Prostate gland (tissue), 2 donors: ENCODE measurements around the gene HOXC12. TPM values are rescaled to one million over a fixed set of nuclear protein-coding genes. Genes with fewer than 3 reads are reported as not detected.

Experiments
- DNase-seq: peaks from one replicate; pipeline ENCODE4 v3.0.0-alpha.2; 2019; ENCODE audit warnings: low spot score
- H3K27ac ChIP-seq, 2 donors: fragments of 200-600 bp; sonication (generic); 2 replicates each; pipeline ENCODE4 v1.5.1; 2017 to 2019
- H3K27me3 ChIP-seq: fragments of 200-600 bp; sonication (generic); replicated peaks from 2 replicates; pipeline ENCODE4 v1.5.1; 2019; ENCODE audit not compliant: insufficient read depth
- H3K36me3 ChIP-seq, 2 donors: fragments of 200-600 bp; sonication (generic); 1 replicate in 1 of 2; 2 replicates in 1 of 2; pipeline versions ENCODE4 v1.5.1 to v1.8.1; 2017 to 2019
- H3K4me1 ChIP-seq: fragments of 200-600 bp; sonication (generic); replicated peaks from 2 replicates; pipeline ENCODE4 v1.5.1; 2019
- H3K4me3 ChIP-seq, 2 donors: fragments of 200-600 bp; sonication (generic); 2 replicates each; pipeline ENCODE4 v1.5.1; 2017 to 2019
- H3K9me3 ChIP-seq: fragments of 200-600 bp; sonication (generic); 2 replicates; pipeline ENCODE4 v1.5.1; 2017
- POLR2A ChIP-seq: fragments of 450-650 bp; IDR thresholded peaks from one replicate; pipeline ENCODE4 v1.6.1; 2016; ENCODE audit warnings: antibody characterized with exemption, mild to moderate bottlenecking
- POLR2AphosphoS5 ChIP-seq: sonication (generic); formaldehyde crosslinking; IDR thresholded peaks from one replicate; pipeline ENCODE4 v1.6.1; 2017; ENCODE audit warnings: antibody characterized with exemption
- WGBS: methylation state at CpG from one replicate; pipeline ENCODE4 v1.1.5; 2018; 5-methylcytosine and 5-hydroxymethylcytosine counted together
- intact Hi-C: fragments of 100-400 bp; cut with DNase I; formaldehyde crosslinking; loops from one replicate; pipeline ENCODE4 v1.14.2; 2022
- total RNA-seq, 2 donors: library from RNA; depleted of rRNA; stranded (reverse); fragments of >200 nt; gene quantifications; one replicate each; pipeline ENCODE4 v1.1.0, GENCODE V29; 2016
- TF ChIP-seq, protein P1 (sequence below), 4 experiments: fragments of 200-600 bp in 2 of 4; fragments of 450-650 bp in 2 of 4; sonication (generic) in 2 of 4; IDR thresholded peaks; 1 replicate in 3 of 4; 2 replicates in 1 of 4; pipeline ENCODE4 v1.5.1; 2016 to 2019; ENCODE audit warnings: antibody characterized with exemption in 4 of 4, mild to moderate bottlenecking in 2 of 4, moderate library complexity in 2 of 4

Gene HOXC12
- total RNA-seq, 2 donors from 2014 or later, result not detected

- intact Hi-C loops, result no loop called here
- Histone ChIP-seq H3K9me3 (no peaks in the 10 kb centered on the region), H3K36me3 (no peaks in the 10 kb centered on the region), H3K27me3 (peaks cover 64% of the 10 kb centered on the region), H3K4me1 (no peaks in the 10 kb centered on the region), H3K4me3 (no peak overlapping the region), H3K27ac (no peak overlapping the region)
- TF ChIP-seq, protein P1, sequence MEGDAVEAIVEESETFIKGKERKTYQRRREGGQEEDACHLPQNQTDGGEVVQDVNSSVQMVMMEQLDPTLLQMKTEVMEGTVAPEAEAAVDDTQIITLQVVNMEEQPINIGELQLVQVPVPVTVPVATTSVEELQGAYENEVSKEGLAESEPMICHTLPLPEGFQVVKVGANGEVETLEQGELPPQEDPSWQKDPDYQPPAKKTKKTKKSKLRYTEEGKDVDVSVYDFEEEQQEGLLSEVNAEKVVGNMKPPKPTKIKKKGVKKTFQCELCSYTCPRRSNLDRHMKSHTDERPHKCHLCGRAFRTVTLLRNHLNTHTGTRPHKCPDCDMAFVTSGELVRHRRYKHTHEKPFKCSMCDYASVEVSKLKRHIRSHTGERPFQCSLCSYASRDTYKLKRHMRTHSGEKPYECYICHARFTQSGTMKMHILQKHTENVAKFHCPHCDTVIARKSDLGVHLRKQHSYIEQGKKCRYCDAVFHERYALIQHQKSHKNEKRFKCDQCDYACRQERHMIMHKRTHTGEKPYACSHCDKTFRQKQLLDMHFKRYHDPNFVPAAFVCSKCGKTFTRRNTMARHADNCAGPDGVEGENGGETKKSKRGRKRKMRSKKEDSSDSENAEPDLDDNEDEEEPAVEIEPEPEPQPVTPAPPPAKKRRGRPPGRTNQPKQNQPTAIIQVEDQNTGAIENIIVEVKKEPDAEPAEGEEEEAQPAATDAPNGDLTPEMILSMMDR (IDR thresholded peaks at IDR 0.05), result no peak
- TF ChIP-seq POLR2AphosphoS5, result no peak
- DNase-seq, result no peak
- WGBS, result 17% methylated on average over 31 of the region's 31 CpGs
These were observed 20.9 kb downstream of the HOXC12 start for GRCh38 chr12:53975479-53976152.

DNA sequence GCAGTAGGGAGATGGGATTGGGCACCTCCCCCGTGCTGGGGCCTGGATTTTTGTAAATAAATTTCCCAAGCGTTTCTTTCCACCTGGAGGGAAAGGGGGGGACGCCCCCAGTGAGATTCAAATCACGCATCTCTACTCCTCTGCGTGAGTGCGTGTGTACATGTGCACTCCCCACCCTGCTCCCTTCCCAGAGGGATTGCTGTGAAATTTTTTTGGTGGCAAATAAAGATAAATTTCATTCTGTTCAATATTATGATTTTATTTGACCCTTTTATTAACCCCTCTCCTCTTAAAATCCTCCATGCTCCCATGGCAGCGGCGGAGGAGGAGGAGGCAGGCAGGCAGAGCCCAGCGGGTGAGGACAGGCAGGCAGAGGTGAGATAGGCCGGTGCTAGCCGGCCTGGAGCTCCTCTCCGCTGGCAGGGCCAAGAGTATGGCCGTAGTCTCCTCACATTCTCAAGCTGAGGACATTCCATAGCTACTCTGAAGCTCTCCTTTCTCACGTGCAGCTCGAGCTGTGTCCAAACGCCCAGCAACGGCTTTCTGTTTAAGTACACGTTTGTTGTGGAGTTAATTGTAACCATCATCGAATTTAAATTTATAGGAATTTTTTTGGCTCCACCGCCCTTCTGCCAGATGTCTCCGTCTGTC lies 21.6 kb downstream of the HOXC12 start:
- intact Hi-C loops, result no loop called here
- TF ChIP-seq POLR2A (no peak), POLR2AphosphoS5 (no peak)
- TF ChIP-seq, protein P1 (IDR thresholded peaks at IDR 0.05), result no peak
- no peaks in the 10 kb centered on the region for H3K9me3 ChIP-seq
- H3K27ac ChIP-seq, result no peak overlapping the region
- no peak for DNase-seq
- H3K4me3 ChIP-seq, result no peak overlapping the region
- H3K36me3 ChIP-seq, result no peaks in the 10 kb centered on the region
- 22% methylated on average over 21 of the region's 21 CpGs for WGBS
- H3K4me1 ChIP-seq, result no peaks in the 10 kb centered on the region
- H3K27me3 ChIP-seq, result peaks cover 63% of the 10 kb centered on the region

GRCh38 chr12:53976823-53977595 lies 22.3 kb downstream of the HOXC12 start:
- H3K4me3 ChIP-seq, result no peak overlapping the region
- no peaks in the 10 kb centered on the region for H3K4me1 ChIP-seq
- no peaks in the 10 kb centered on the region for H3K36me3 ChIP-seq
- H3K27me3 ChIP-seq, result peaks cover 63% of the 10 kb centered on the region
- H3K27ac ChIP-seq, result no peak overlapping the region
- no peak for DNase-seq
- TF ChIP-seq POLR2AphosphoS5, result no peak
- TF ChIP-seq, protein P1 (IDR thresholded peaks at IDR 0.05), result no peak
- no peak for TF ChIP-seq POLR2A
- intact Hi-C loops, result no loop called here
- 29% methylated on average over 9 of the region's 9 CpGs for WGBS
- no peaks in the 10 kb centered on the region for H3K9me3 ChIP-seq

DNA sequence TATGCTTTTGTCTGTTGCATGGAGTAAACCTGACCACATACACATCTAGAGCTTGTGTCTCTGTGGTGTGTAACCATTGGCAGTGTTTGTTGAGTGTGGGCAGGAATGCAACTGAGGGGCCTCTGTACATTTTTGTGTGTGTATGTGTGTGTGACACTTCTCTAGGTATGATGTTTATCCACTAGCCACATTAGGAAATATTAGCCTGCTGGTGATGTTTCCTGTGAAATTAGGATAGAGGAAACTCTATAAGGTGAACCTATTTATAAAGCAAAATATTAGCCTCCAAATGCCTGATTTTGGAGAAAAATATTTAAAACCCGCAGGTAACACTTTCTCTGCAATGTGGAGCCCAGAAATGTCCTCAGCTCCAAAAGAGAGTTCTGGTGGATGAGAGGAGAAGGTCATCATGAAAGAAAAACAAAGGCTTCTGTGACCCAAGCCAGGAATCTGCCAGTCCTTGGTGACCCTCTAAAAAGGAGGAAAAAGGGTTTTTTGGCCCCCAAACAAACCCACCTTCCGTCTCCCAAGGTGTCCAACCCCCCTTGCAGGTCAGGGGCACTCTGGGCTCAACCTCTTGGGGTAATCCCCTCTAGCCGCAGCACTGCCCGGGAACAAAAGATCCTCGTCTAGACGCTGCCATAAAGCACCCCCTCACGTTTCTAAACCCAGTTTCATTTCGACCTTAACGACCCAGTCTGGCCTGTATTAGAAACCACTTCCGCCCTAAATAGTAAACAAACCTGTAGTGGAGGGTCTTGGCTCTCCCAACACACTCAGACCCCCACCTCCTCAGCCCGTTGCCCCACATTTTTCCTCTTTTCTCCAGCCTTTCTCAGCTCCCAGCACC lies 23.1 kb downstream of the HOXC12 start:
- H3K36me3 ChIP-seq, result no peaks in the 10 kb centered on the region
- H3K27me3 ChIP-seq, result peaks cover 61% of the 10 kb centered on the region
- 8% methylated on average over 11 of the region's 11 CpGs for WGBS
- no peak for TF ChIP-seq POLR2A
- TF ChIP-seq POLR2AphosphoS5, result no peak
- TF ChIP-seq, protein P1 (IDR thresholded peaks at IDR 0.05), result no peak
- no peaks in the 10 kb centered on the region for H3K4me1 ChIP-seq
- H3K4me3 ChIP-seq, result no peak overlapping the region
- no peaks in the 10 kb centered on the region for H3K9me3 ChIP-seq
- no peak overlapping the region for H3K27ac ChIP-seq
- intact Hi-C loops, result no loop called here
- DNase-seq, result no peak
